ENCODE measurements around the gene CLPSL2.

The CLPSL2 gene

GRCh38 chr6:35780719-35781118, 4.3 kb downstream of the CLPSL2 start, which contains the start of gene CLPSL1:
Gene CLPSL1 (plus strand): TSS chr6:35781019. CDS start chr6:35781111, 92 bp downstream.
- TF ChIP-seq, protein P1, sequence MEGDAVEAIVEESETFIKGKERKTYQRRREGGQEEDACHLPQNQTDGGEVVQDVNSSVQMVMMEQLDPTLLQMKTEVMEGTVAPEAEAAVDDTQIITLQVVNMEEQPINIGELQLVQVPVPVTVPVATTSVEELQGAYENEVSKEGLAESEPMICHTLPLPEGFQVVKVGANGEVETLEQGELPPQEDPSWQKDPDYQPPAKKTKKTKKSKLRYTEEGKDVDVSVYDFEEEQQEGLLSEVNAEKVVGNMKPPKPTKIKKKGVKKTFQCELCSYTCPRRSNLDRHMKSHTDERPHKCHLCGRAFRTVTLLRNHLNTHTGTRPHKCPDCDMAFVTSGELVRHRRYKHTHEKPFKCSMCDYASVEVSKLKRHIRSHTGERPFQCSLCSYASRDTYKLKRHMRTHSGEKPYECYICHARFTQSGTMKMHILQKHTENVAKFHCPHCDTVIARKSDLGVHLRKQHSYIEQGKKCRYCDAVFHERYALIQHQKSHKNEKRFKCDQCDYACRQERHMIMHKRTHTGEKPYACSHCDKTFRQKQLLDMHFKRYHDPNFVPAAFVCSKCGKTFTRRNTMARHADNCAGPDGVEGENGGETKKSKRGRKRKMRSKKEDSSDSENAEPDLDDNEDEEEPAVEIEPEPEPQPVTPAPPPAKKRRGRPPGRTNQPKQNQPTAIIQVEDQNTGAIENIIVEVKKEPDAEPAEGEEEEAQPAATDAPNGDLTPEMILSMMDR (IDR thresholded peaks at IDR 0.05; ENCODE audit: poor library complexity, severe bottlenecking): no peak
- H3K27me3 ChIP-seq (ENCODE audit: insufficient read depth, poor library complexity, severe bottlenecking): no peaks in the 10 kb centered on the region
- ATAC-seq (ENCODE audit: low read depth) (no peak), DNase-seq (ENCODE audit: low spot score) (no peak)
- H3K36me3 ChIP-seq (ENCODE audit: low read depth): no peaks in the 10 kb centered on the region
- H3K9me3 ChIP-seq (ENCODE audit: severe bottlenecking): no peaks in the 10 kb centered on the region
- peak within 1 kb of the TSS; percentile 39 for H3K27ac ChIP-seq (ENCODE audit: poor library complexity, severe bottlenecking)
- H3K4me3 ChIP-seq (ENCODE audit: severe bottlenecking): no peak within 1 kb of the TSS
- H3K4me1 ChIP-seq (ENCODE audit: insufficient read depth, poor library complexity, severe bottlenecking): peaks cover 3% of the 10 kb centered on the region

DNA sequence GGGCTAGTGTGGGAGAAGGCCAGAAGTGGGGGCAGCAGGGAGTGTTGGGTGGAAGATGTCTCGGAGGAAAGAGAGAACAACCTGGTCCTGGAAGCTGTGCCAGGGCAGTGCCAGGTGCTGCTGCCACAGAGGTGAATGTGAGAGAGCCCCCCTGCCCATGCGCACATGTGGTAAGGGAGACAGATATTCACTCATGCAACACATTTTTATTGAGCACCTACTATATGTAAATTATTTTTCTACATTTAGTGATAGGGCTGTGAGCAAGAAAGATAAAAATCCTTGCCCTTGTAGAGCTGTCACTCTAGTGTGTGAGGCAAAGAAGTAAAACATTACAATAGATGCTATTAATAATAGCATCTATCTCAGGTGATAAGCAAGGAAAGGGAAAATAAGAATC, 4.9 kb downstream of the CLPSL2 start:
- no peaks in the 10 kb centered on the region for H3K9me3 ChIP-seq (ENCODE audit: severe bottlenecking)
- no peak for ATAC-seq (ENCODE audit: low read depth)
- H3K4me3 ChIP-seq (ENCODE audit: severe bottlenecking): no peak overlapping the region
- H3K27me3 ChIP-seq (ENCODE audit: insufficient read depth, poor library complexity, severe bottlenecking): no peaks in the 10 kb centered on the region
- no peak overlapping the region for H3K27ac ChIP-seq (ENCODE audit: poor library complexity, severe bottlenecking)
- H3K4me1 ChIP-seq (ENCODE audit: insufficient read depth, poor library complexity, severe bottlenecking): peaks cover 3% of the 10 kb centered on the region
- no peaks in the 10 kb centered on the region for H3K36me3 ChIP-seq (ENCODE audit: low read depth)
- no peak for DNase-seq (ENCODE audit: low spot score)
- TF ChIP-seq, protein P1 (IDR thresholded peaks at IDR 0.05; ENCODE audit: poor library complexity, severe bottlenecking): no peak

DNA sequence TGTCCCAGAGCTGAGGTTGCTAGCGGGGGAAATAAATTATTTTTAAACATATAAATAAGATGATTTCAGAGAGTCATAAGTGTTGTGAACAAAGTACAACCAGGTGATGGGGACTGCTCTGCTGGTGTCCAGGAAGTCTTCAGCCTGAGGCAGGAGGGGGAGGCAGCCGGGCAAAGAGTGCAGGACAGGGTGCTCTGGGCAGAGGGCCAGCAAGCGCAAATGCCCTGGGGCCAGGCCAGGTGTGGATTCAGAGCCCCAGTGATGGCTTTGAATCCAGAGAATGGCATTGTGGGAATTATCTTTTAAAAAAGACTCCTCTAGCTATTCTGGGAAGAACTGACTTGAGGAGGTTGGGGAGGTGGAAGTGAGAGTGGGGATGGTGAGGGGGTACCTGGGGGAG, 6.0 kb downstream of the CLPSL2 start:
- H3K27ac ChIP-seq (ENCODE audit: poor library complexity, severe bottlenecking): peak overlapping the region; percentile 39
- TF ChIP-seq, protein P1 (IDR thresholded peaks at IDR 0.05; ENCODE audit: poor library complexity, severe bottlenecking): no peak
- no peaks in the 10 kb centered on the region for H3K36me3 ChIP-seq (ENCODE audit: low read depth)
- DNase-seq (ENCODE audit: low spot score): no peak
- H3K27me3 ChIP-seq (ENCODE audit: insufficient read depth, poor library complexity, severe bottlenecking): peaks cover 3% of the 10 kb centered on the region
- H3K9me3 ChIP-seq (ENCODE audit: severe bottlenecking): no peaks in the 10 kb centered on the region
- H3K4me1 ChIP-seq (ENCODE audit: insufficient read depth, poor library complexity, severe bottlenecking): peaks cover 3% of the 10 kb centered on the region
- H3K4me3 ChIP-seq (ENCODE audit: severe bottlenecking): no peak overlapping the region
- ATAC-seq (ENCODE audit: low read depth): peak; percentile 80

DNA sequence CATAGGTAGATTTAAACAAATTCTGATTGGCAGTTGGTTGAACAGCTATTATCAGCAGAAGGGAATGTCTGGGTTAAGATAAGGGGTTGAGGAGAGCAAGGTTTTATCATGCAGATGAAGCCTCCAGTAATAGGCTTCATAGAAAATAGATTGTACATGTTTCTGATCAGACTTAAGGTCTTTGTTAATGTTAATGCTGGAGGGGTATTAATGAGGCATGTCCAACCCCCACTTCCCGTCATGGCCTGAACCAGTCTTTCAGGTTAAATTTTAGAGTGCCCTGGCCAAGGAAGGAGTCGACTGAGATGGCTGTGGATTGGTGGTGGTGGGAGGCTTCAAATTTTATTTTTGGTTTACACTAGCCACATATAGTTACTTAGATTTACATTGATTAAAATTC, 7.8 kb downstream of the CLPSL2 start:
- Histone ChIP-seq H3K36me3 (ENCODE audit: low read depth) (no peaks in the 10 kb centered on the region), H3K4me3 (ENCODE audit: severe bottlenecking) (no peak overlapping the region), H3K27me3 (ENCODE audit: insufficient read depth, poor library complexity, severe bottlenecking) (peaks cover 5% of the 10 kb centered on the region), H3K9me3 (ENCODE audit: severe bottlenecking) (no peaks in the 10 kb centered on the region), H3K27ac (ENCODE audit: poor library complexity, severe bottlenecking) (no peak overlapping the region), H3K4me1 (ENCODE audit: insufficient read depth, poor library complexity, severe bottlenecking) (peaks cover 3% of the 10 kb centered on the region)
- DNase-seq (ENCODE audit: low spot score) (no peak), ATAC-seq (ENCODE audit: low read depth) (no peak)
- TF ChIP-seq, protein P1 (IDR thresholded peaks at IDR 0.05; ENCODE audit: poor library complexity, severe bottlenecking): no peak

GRCh38 chr6:35786272-35786671, 9.9 kb downstream of the CLPSL2 start:
- ATAC-seq (ENCODE audit: low read depth): no peak
- Histone ChIP-seq H3K9me3 (ENCODE audit: severe bottlenecking) (no peaks in the 10 kb centered on the region), H3K4me3 (ENCODE audit: severe bottlenecking) (no peak overlapping the region), H3K4me1 (ENCODE audit: insufficient read depth, poor library complexity, severe bottlenecking) (peaks cover 3% of the 10 kb centered on the region), H3K27ac (ENCODE audit: poor library complexity, severe bottlenecking) (no peak overlapping the region), H3K36me3 (ENCODE audit: low read depth) (no peaks in the 10 kb centered on the region), H3K27me3 (ENCODE audit: insufficient read depth, poor library complexity, severe bottlenecking) (peaks cover 5% of the 10 kb centered on the region)
- TF ChIP-seq, protein P1 (IDR thresholded peaks at IDR 0.05; ENCODE audit: poor library complexity, severe bottlenecking): no peak
- DNase-seq (ENCODE audit: low spot score): no peak
